ENCODE results near the gene PTPN1.
"Not testable (repeated sequence)": the region's sequence is repeated elsewhere in the genome, so short reads cannot be mapped to it uniquely, and the experiment has no call there.

Gene PTPN1

DNA sequence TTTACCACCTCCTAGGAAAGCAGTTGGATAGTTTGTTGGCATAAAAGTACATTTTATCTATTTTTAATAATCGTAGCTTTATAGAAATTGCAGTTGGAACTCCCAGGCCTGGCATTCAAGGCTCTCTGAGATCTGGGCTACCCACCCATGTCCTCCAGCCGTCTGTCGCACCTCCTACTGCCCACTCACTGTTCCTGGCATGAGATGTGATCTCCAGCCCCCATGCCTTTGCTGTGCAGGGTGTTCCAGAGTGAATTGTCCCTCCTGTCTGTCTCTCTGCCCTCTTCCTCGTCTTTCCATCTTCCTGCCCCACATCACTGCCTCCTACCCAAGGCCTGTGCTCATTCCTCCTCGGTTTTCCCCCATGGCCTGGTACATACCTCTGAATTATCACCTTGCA, 50.7 kb downstream of the PTPN1 start:
- no peak for DNase-seq

DNA sequence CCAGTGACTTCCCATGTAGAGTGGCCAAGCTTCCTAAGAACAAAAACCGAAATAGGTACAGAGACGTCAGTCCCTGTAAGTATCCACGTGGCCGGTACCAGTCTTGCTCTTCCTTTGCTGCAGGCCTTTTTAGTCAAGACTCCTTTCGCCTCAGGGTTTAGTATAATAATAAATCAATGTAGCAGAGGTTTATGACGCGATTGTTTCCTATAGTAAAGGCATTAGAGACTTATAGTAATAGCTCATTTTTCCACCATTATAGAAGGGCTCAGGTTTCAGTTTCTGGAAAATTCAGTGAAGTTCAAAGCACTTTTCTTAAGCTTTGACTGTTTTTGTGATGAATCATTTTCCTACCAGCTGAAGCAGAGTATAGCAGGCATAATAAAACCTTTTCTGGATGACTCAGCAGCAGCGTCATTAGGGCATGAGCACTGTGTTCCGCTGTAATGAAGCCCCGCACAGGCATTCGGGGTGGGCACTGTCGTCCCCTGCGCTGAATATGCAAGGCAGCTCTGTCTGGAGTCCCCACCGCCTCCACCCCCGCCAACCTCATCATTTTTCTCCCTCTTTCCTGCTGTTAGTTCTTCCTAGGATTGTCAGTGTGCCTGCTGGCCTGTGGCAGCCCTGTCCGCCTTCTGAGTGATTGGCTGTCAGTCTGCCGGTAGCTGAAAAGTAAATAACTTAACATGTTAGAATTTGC, 51.3 kb downstream of the PTPN1 start:
- DNase-seq, result peak; percentile 95

DNA sequence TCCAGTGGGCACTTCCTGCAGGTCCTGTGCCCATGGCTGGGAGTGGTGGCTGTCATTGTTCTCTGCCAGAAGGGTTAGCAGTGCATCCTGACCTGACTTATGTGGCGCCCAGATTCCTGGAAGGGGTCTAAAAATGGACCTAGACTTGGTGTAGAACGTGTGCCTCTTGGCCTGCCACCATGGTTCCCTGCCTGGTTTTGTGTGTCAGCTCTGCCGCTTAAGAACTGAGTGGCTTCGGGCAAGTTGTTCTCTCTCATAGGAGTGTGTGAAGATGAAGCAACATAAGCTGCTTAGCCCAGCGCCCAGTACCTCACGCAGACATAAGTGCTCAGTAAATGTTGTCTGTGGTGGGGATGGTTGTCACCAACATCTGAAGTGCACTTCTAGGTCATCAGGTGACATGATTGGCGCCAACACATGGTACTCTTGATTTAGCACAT, 52.1 kb downstream of the PTPN1 start:
- DNase-seq, result no peak

DNA sequence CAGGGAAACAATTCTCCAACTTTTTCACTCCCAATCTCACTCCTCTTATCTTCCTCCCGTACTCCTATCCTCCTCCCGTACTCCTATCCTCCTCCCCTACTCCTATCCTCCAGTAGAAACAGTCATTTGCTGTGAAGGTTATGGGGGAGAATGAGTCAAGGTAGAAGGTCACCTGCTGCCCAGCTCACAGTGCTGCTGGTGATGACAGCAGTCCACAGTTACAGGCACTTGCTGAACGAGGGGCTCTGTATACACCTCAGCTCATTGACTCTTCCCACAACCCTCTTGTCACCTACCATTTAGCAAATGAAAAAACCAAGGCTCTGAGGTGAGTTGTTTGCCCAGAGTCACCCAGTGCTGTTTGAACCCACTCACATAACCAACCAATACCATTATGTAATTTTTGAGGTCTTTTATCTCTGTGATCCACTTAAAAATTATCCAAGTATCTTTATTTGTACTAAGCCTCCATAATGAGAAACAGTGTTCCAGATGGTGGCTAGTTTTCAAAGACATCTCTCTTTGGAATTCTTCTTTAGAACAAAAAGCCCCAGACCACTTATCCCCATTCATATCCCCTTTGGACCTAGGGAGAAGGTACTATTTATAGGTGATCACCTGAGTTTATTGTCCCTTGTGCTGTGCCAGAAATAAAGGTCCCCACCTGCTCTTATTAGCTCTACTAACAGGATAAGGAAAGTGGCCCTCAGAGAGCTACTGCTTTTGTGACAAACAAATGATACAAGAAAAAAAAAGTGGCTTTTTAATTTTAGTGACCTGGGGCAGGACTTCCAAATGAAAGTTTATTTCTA, 53.2 kb downstream of the PTPN1 start:
- no peak for DNase-seq

DNA sequence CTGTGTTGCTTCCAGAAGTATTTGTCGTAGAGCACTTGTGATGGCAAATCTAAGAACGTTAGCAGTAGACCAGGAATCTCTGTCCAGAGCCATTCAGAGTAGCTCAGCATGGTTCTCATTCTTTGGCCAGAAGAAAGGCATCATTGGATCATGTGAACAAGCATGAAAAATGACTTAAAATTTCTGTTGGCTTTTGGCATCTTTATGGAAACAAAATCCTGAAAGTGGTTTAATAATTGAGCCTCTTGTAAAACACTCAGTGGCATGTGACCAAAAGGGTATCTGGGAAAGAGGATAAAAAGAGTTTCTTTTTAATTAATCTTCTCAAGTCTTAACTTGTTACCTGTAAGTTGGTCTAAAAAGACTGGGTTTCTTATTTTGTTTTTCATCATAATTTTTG, 55.2 kb downstream of the PTPN1 start:
- no peak for DNase-seq

DNA sequence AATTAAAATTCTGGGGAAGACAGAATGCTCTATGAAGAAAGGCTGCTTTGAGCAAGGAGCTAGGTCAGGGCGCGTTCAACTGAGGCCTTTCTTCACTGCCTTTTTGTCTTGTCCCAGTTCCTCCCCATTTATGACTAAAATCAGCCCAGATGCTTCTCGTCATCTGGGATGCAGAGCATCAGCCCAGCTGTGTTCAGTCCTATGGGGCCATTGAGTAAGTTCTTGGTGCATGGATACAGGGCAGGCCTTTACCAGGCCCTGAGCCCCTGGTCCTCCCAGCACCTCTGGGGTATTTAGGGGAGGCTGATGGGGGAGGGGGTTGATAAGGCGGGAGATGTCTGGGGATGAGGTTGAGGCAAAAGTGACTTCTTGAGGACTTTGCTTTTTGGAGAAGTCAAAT, 55.7 kb downstream of the PTPN1 start:
- DNase-seq, result no peak

DNA sequence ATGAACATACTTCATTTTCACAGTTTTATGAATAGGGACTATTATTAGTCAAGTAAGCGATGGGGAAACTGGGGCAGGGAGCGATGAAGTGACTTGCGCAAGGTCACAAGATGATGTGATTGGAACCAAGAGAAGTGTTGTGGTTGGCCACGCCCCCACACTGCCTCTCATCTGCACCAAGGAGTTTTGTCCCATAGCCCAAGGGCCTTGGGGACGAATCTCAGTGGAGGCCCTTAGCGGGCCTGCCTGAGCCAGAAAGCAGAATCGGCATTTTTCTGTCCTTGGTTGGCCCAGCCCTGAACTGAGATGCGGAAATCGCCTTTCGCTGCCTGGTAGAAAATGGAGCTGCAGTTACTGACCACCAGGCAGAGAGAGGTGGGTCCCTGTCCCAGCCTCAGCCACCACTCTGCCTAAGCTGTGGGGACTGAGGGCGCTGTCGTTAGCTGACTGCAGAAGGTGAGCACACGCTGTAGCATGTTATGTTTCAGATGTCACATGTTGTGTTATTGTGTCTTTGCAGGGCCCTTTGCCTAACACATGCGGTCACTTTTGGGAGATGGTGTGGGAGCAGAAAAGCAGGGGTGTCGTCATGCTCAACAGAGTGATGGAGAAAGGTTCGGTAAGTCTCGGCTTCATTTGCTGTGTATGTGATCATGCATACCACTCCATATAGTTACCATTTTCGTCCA, 57.8 kb downstream of the PTPN1 start:
- no peak for DNase-seq

DNA sequence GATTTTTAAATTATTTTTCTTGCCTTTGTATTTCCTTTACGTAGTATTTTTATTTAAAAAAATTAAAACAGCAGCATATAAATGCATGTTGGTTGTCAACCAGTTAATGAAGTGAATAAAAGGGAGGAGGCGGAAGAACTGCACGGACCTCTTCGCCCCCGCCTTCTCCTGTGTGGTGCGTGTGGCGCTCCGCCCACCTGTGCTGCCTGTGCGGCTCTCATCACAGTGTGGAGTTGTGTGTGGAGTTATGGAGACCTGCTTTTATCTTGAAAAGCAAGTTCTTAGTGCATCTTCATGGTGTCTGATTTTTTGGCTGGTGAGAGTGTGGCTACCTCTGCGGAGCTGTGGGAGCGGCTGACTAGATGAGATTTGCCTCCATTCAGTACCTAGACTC, 58.4 kb downstream of the PTPN1 start:
- no peak for DNase-seq

DNA sequence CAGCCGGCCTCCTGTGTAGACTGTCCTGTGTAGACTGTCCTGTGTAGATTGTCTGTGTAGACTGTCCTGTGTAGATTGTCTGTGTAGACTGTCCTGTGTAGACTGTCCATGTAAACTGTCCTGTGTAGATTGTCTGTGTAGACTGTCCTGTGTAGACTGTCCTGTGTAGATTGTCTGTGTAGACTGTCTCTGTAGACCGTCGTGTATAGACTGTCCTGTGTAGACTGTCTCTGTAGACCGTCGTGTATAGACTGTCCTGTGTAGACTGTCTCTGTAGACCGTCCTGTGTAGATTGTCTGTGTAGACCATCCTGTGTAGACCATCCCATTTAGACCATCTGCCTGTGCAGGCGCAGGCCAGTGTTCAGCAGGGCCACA, 59.3 kb downstream of the PTPN1 start:
- DNase-seq, result not testable (repeated sequence)

DNA sequence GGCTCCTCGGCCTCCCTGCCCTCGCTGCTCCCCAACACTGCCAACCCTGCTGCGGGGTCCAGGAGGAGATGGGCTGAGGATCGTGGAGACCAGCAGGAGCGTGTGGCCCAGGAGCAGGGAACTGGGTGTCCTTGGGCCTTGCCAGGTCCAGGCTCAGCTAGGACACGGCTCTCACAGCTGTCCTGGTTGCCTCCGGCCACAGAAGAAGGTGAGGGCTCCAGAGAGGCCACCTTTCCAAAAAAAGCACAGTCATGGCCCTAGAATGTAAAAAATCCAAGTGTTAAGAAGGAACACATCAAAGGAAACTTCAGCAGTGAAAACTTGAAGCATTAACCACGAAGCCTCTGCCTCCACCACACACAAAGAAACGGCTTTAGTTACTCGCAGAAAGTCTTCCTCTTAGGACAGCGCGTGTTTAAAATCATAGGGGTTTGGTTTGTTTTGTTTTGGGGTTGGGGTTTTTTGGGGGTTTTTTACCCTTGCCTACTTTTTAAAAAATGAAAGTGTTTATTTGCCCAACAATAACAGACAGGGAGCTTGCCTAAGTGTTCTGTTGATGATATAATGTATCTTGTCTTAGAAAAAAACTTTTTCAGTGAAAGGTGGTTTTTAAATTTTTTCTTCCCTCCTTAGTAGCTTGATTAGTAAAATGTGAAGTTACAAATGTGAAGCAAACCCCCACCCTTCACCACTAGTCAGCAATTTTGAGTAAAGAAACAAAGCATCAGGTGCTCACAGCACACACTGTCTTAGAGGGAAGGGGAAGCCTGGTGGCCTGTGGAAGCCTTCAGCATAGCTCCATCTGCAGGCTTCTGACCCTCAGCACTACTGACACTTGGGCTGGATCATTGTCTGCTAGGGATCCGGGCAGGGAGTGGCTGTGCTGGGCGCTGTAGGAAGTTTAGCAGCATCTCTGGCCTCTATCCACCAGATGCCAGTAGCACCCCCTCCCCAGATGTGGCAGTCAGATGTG, 60.0 kb downstream of the PTPN1 start:
- peak; percentile 8 for DNase-seq

DNA sequence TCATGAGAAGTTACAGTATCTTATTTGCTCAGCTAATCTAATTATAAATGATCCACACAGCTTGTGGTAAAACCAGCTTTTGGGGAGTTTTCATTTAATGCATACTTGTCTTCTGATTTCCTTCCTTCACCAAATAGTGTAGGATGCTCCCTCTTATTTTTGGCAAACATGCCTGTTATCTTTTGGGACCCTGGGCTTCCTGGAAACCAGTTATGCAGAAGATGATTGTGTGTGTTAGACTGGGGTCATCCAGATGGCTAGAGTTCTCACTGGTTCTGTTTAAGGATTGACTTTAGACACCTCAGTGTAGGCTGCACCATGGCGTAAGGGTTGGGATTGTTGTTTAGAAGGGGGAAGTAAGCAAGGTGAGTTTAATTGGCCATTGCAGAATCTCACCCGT, 61.3 kb downstream of the PTPN1 start:
- DNase-seq, result no peak

DNA sequence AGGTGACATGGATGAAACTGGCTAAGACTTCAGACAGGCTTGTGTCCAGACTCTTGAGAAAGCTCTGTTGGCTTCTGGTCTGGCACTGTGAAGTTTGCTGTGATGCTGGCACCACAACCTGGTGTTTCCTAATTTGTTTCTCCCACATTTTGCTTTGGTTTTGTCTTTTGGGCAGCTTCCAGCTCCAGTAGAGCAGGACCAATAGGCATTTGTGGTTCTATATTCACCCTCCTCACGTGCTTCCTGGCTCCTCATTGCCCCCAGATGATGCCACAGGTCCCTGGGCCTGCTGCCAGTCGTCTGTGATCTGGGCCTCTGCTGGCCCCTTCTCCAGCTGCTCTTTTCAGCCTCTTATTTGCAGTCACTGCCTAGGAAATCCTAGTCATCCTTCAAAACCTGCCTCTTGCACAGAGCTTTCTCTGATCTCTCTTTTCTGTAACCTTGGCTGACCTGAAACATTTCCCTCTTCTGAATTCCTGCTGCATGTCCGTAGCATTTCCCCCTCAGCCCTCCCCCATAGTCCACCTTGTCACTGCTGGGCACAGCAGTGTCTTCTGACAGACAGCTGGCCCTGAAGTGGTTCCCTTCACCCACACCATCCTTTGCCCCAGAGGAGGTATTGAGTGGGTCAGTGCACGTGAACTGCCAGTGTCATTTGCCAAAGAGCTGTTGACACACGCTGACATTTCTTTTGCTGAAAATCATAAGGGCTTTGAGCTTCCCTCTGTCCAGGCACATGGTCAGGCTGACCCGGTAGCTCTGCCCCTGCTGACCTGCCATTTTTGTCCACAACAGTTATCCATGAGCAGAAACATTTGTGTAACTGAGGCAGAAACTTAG, 63.0 kb downstream of the PTPN1 start:
- DNase-seq, result no peak

DNA sequence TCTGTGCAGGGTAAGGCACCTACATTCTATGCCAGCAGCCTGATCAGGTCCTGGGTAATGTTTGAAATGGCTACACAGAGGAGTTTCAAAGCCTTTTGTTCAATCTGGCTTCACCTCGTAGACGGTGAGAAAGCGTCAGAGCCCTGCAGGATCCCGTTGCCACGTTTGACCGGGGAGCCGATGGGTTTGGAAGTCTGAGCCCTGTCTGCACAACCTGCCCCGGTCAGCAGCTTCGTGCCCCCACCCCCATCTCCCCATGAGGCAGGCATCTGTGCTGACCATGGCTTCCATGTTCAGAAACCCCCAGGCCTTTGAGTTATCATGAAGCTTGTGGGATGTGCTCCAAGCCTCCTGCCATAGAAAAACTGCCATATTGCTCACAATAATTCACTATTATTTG, 63.9 kb downstream of the PTPN1 start:
- DNase-seq, result no peak

DNA sequence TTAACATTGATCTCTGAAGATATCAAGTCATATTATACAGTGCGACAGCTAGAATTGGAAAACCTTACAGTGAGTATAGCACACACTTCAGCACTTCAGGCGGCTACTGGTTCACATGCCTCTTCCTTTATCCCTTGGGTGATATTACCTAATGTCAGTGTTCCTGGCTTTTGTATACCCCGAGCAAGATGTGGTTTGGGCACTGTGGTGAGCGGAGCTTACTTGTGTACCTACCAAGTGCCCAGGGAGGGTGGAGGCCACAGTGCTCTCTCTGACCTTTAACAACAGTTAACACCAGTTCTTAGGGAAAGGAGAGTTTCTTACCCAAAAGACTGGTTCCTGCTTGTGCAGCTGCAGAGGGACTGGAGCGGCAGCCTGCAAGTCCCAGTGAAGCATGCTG, 64.4 kb downstream of the PTPN1 start:
- no peak for DNase-seq

DNA sequence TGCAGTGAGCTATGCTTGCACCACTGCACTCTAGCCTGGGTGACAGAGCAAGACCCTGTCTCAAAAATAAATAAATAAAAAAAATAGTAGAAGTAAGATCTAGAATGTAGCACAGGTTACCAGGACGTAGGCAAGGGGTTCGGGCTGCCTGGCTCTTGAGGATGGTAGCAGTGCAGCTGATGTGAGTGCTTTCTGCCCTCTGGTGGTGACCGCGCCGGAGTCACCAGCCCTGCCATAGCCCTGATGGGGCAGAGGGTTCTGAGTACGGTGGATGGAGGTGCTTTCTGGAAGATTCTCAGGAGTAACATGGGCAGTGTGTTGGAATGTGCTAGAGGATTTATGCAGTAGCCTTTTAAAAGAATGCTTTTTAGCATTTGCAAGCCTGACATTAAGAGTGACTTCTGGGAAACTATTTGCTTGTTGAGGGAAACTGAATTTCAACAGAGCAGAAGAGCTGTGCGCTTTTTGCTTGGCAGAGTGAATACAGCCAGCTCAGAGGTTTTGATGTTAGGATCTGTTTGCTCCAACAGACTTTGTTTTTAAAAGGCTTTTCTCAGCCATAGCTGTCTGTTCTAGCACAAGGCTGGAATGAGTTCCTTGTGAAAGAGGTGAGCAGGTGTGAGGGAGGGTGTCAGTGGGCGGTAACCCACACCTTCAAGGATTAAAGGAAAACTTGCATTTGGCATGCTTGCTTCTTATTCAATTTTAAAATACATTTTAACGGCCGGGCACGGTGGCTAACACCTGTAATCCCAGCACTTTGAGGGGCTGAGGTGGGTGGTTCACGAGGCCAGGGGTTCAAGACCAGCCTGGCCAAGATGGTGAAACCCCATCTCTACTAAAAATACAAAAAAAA, 65.9 kb downstream of the PTPN1 start:
- DNase-seq, result peak; percentile 14

DNA sequence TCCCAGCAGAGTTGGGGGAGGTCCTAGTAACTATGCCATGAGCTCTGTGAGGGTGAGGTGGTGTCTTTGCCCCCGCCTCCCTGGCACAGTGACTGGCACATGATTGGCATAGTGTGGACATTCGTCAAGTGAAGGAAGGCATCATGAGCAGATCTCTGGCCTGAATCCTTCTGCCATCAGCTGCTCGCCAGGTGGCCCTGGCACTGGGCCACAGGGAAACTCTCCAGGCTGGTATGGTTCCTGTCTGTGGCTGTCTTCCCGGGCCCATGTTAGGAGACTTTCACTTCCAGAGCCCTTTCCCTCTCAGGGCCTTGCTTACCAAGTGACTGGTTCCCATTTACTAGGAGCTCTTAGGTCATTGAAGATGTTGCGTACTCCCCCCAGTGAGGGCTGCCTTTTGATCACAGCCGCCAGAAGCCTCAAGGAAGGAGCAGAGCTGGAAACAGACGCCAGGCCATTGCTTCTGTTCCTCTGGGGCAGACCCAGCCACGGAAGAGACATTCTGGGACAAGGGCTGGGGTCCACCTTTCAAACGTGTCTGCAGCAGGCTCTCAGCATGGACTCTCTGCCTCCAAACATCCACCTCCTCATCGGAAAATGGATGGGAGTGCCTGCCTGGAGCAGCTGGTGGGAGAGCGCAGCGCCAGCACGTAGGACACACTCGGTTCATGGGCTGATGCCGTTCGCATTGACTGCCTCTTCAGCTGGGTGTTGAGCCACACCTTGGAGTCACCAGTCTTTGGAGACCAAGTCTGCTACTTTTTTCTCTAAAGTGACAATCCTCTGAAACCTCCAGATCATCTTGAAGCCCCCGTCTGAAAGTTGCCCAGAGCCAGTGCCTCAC, 67.2 kb downstream of the PTPN1 start:
- no peak for DNase-seq

DNA sequence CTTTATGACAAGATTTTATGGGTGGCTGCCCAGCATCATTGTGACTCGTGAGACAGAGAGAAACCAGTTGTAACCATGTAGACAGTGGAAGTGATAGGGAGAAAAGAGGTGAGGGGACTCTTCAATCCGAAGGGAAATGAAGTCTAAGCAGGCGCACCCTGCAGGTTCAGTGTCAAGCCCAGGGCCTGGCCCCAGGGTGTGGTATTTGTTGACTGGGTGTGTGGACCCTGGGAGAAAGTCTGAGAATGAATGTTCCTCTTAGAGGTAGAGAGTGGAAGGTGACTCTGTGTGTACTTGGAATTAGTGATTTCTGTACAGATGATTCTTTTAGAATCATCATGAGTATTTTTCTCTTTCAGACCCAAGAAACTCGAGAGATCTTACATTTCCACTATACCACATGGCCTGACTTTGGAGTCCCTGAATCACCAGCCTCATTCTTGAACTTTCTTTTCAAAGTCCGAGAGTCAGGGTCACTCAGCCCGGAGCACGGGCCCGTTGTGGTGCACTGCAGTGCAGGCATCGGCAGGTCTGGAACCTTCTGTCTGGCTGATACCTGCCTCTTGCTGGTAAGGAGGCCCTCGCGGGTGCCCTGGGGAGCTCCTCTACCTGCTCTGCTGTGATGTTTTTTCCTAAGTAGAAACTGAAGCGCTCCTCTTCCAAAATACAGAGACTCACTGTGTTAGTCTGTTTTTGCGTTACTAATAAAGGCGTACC, 68.0 kb downstream of the PTPN1 start:
- no peak for DNase-seq

DNA sequence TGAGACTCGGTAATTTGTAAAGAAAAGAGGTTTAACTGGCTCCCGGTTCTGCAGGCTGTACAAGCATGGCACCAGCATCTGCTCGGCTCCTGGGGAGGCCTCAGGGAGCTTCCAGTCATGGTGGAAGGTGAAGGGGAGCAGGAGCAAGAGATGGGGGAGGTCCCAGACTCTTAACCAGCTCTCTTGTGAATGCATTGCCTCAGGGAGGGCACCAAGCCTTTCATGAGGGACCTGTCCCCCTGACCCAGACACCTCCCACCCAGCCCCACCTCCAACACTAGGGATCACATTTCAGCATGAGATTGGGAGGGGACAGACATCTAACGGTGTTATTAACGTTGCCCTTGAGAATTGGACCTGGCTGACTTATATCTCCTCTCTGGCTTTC, 68.6 kb downstream of the PTPN1 start:
- no peak for DNase-seq

DNA sequence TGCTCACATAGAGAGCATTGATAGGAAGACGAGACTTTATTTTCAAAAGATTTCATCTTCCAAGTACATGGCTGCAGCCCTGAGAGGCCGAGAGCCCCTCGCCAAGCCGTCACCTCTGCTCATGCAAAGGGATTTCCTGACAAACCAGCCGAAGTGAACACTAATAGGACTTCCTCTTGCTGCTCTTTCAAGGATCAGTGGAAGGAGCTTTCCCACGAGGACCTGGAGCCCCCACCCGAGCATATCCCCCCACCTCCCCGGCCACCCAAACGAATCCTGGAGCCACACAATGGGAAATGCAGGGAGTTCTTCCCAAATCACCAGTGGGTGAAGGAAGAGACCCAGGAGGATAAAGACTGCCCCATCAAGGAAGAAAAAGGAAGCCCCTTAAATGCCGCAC, 69.3 kb downstream of the PTPN1 start:
- DNase-seq, result no peak

Data from kidney glomerular epithelial cell (primary cell).